Liver (tissue), 9 donors: ENCODE measurements around the gene RRM2. TPM values are rescaled to one million over a fixed set of nuclear protein-coding genes. Genes with fewer than 3 reads are reported as not detected.

Experiments
- DNase-seq: peaks from one replicate; pipeline ENCODE4 v3.0.0-alpha.2; 2017; ENCODE audit warnings: low spot score
- H3K27ac ChIP-seq, 2 donors: one replicate each; pipeline ENCODE4 v1.7.0; 2013; ENCODE audit warnings: inconsistent platforms in 2 of 2, low read length in 2 of 2, control low read depth in 1 of 2, low read depth in 1 of 2, mild to moderate bottlenecking in 1 of 2
- H3K27me3 ChIP-seq, 4 donors: one replicate each; pipeline versions ENCODE4 v1.6.1 to v1.7.0; 2013; ENCODE audit warnings: low read length in 3 of 4, inconsistent platforms in 1 of 4, mild to moderate bottlenecking in 1 of 4, moderate library complexity in 1 of 4; ENCODE audit not compliant: control insufficient read depth in 4 of 4, insufficient read depth in 4 of 4
- H3K36me3 ChIP-seq, 4 donors: one replicate each; pipeline versions ENCODE4 v1.6.1 to v1.7.0; 2013; ENCODE audit warnings: low read length in 3 of 4, mild to moderate bottlenecking in 3 of 4, low read depth in 1 of 4, moderate library complexity in 1 of 4; ENCODE audit not compliant: control insufficient read depth in 4 of 4, insufficient read depth in 3 of 4
- H3K4me1 ChIP-seq, 4 donors: one replicate each; pipeline versions ENCODE4 v1.6.1 to v1.7.0; 2013; ENCODE audit warnings: low read length in 3 of 4, mild to moderate bottlenecking in 3 of 4, moderate library complexity in 1 of 4; ENCODE audit not compliant: control insufficient read depth in 4 of 4, insufficient read depth in 4 of 4
- H3K4me3 ChIP-seq, 3 donors: one replicate each; pipeline versions ENCODE4 v1.6.1 to v1.7.0; 2013; ENCODE audit warnings: low read length in 3 of 3, control low read depth in 1 of 3, low read depth in 1 of 3, mild to moderate bottlenecking in 1 of 3
- H3K9ac ChIP-seq, 2 donors: one replicate each; pipeline ENCODE4 v1.7.0; 2013; ENCODE audit warnings: low read length in 2 of 2, mild to moderate bottlenecking in 2 of 2, moderate library complexity in 2 of 2, control low read depth in 1 of 2, low read depth in 1 of 2
- H3K9me3 ChIP-seq, 4 donors: one replicate each; pipeline versions ENCODE4 v1.6.1 to v1.7.0; 2013; ENCODE audit warnings: low read length in 3 of 4; ENCODE audit not compliant: control insufficient read depth in 4 of 4
- CTCF ChIP-seq: fragments of 150-350 bp; IDR thresholded peaks from 2 replicates; pipeline ENCODE4 v1.5.1; 2017; ENCODE audit warnings: improper control_type of control experiment, low read depth, low read length; ENCODE audit not compliant: missing input control
- EGR1 ChIP-seq, 2 donors: IDR thresholded peaks; 2 replicates each; pipeline ENCODE4 v1.6.1; 2016 to 2018; ENCODE audit warnings: antibody characterized with exemption in 2 of 2, low read depth in 2 of 2
- FOXA1 ChIP-seq: IDR thresholded peaks from 2 replicates; pipeline ENCODE4 v1.6.1; 2016; ENCODE audit warnings: antibody characterized with exemption
- FOXA2 ChIP-seq: IDR thresholded peaks from 2 replicates; pipeline ENCODE4 v1.6.1; 2016; ENCODE audit warnings: antibody characterized with exemption
- GABPA ChIP-seq, 2 donors: IDR thresholded peaks in 1 of 2; conservative IDR thresholded peaks in 1 of 2; 2 replicates each; pipeline ENCODE4 v1.6.1; 2016; ENCODE audit warnings: antibody characterized with exemption in 2 of 2, mild to moderate bottlenecking in 1 of 2, moderate library complexity in 1 of 2
- HNF4A ChIP-seq, 2 donors: conservative IDR thresholded peaks; 2 replicates each; pipeline ENCODE4 v1.6.1; 2016; ENCODE audit warnings: antibody characterized with exemption in 2 of 2, mild to moderate bottlenecking in 2 of 2
- HNF4G ChIP-seq: IDR thresholded peaks from 2 replicates; pipeline ENCODE4 v1.6.1; 2016; ENCODE audit warnings: antibody characterized with exemption
- JUND ChIP-seq, 2 donors: IDR thresholded peaks; 2 replicates each; pipeline ENCODE4 v1.6.1; 2016; ENCODE audit warnings: antibody characterized with exemption in 2 of 2
- NR2F2 ChIP-seq: IDR thresholded peaks from 2 replicates; pipeline ENCODE4 v1.6.1; 2016; ENCODE audit warnings: antibody characterized with exemption
- RAD21 ChIP-seq, 2 donors: IDR thresholded peaks; 2 replicates each; pipeline ENCODE4 v1.6.1; 2016; ENCODE audit warnings: antibody characterized with exemption in 2 of 2, mild to moderate bottlenecking in 2 of 2
- RXRA ChIP-seq, 2 donors: IDR thresholded peaks; 2 replicates each; pipeline ENCODE4 v1.6.1; 2017 to 2018; ENCODE audit warnings: antibody characterized with exemption in 2 of 2, mild to moderate bottlenecking in 1 of 2
- TAF1 ChIP-seq: conservative IDR thresholded peaks from 2 replicates; pipeline ENCODE4 v1.6.1; 2016; ENCODE audit warnings: antibody characterized with exemption, mild to moderate bottlenecking
- YY1 ChIP-seq: IDR thresholded peaks from 2 replicates; pipeline ENCODE4 v1.6.1; 2016; ENCODE audit warnings: antibody characterized with exemption, mild to moderate bottlenecking
- ZBTB33 ChIP-seq: IDR thresholded peaks from 2 replicates; pipeline ENCODE4 v1.6.1; 2016; ENCODE audit warnings: antibody characterized with exemption
- WGBS: extraction: QIAGEN DNeasy Blood & Tissue Kit; methylation state at CpG from one replicate; pipeline ENCODE4 v1.1.7; 2013; 5-methylcytosine and 5-hydroxymethylcytosine counted together
- polyA plus RNA-seq, 2 donors: library from polyadenylated mRNA; stranded (reverse) in 1 of 2; unstranded in 1 of 2; fragments of 200-250 nt in 1 of 2; fragments of >200 nt in 1 of 2; fragmentation: Nextera tagmentation in 1 of 2; extraction: Ambion mirVana in 1 of 2; gene quantifications; one replicate each; pipeline versions ENCODE4 v1.2.1 to v1.2.3, GENCODE V29; 2013 to 2015
- total RNA-seq, 2 donors: library from RNA; depleted of rRNA; stranded (reverse); fragments of >200 nt; gene quantifications; one replicate each; pipeline ENCODE4 v1.2.3, GENCODE V29; 2014
- TF ChIP-seq, protein P1 (sequence below): IDR thresholded peaks from 2 replicates; pipeline ENCODE4 v1.6.1; 2016; ENCODE audit warnings: antibody characterized with exemption, mild to moderate bottlenecking
- donor health status: healthy.
- donor health status: healthy.
- donor health status: healthy.
- donor health status: healthy.
- donor health status: healthy.

The RRM2 gene
- total and polyA plus RNA-seq, 4 donors, result 3.9 to 124 (median 18.5) TPM

GRCh38 chr2:10166676-10167292 is 44.2 kb downstream of the RRM2 start:
- no peak overlapping the region for H3K4me3 ChIP-seq
- H3K9ac ChIP-seq, result no peak overlapping the region
- H3K27ac ChIP-seq, result no peak overlapping the region
- DNase-seq, result no peak
- no peaks in the 10 kb centered on the region for H3K4me1 ChIP-seq
- TF ChIP-seq YY1 (no peak), FOXA1 (no peak), EGR1 (IDR thresholded peaks at IDR 0.05; ENCODE audit: low read depth in 2 of 2) (no peak), NR2F2 (no peak), ZBTB33 (no peak), JUND (IDR thresholded peaks at IDR 0.05) (no peak)
- H3K9me3 ChIP-seq, result no peaks in the 10 kb centered on the region
- WGBS, result 90% methylated on average over 18 of the region's 18 CpGs
- H3K36me3 ChIP-seq, result no peaks in the 10 kb centered on the region
- no peaks in the 10 kb centered on the region for H3K27me3 ChIP-seq

GRCh38 chr2:10167316-10167715 is 44.8 kb downstream of the RRM2 start:
- no peaks in the 10 kb centered on the region for H3K36me3 ChIP-seq
- H3K4me3 ChIP-seq, result no peak overlapping the region
- DNase-seq, result no peak
- TF ChIP-seq FOXA2 (no peak), NR2F2 (no peak), JUND (IDR thresholded peaks at IDR 0.05) (no peak), RAD21 (IDR thresholded peaks at IDR 0.05) (no peak), GABPA (IDR thresholded peaks at IDR 0.05 in 1 of 2, conservative IDR thresholded peaks at IDR 0.05 in 1 of 2) (no peak), TAF1 (no peak), ZBTB33 (no peak), EGR1 (IDR thresholded peaks at IDR 0.05; ENCODE audit: low read depth in 2 of 2) (no peak), CTCF (no peak), HNF4A (conservative IDR thresholded peaks at IDR 0.05) (no peak), HNF4G (no peak), YY1 (no peak), FOXA1 (no peak), RXRA (IDR thresholded peaks at IDR 0.05) (no peak)
- TF ChIP-seq, protein P1, sequence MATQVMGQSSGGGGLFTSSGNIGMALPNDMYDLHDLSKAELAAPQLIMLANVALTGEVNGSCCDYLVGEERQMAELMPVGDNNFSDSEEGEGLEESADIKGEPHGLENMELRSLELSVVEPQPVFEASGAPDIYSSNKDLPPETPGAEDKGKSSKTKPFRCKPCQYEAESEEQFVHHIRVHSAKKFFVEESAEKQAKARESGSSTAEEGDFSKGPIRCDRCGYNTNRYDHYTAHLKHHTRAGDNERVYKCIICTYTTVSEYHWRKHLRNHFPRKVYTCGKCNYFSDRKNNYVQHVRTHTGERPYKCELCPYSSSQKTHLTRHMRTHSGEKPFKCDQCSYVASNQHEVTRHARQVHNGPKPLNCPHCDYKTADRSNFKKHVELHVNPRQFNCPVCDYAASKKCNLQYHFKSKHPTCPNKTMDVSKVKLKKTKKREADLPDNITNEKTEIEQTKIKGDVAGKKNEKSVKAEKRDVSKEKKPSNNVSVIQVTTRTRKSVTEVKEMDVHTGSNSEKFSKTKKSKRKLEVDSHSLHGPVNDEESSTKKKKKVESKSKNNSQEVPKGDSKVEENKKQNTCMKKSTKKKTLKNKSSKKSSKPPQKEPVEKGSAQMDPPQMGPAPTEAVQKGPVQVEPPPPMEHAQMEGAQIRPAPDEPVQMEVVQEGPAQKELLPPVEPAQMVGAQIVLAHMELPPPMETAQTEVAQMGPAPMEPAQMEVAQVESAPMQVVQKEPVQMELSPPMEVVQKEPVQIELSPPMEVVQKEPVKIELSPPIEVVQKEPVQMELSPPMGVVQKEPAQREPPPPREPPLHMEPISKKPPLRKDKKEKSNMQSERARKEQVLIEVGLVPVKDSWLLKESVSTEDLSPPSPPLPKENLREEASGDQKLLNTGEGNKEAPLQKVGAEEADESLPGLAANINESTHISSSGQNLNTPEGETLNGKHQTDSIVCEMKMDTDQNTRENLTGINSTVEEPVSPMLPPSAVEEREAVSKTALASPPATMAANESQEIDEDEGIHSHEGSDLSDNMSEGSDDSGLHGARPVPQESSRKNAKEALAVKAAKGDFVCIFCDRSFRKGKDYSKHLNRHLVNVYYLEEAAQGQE, result no peak
- no peak overlapping the region for H3K27ac ChIP-seq
- no peaks in the 10 kb centered on the region for H3K9me3 ChIP-seq
- H3K27me3 ChIP-seq, result no peaks in the 10 kb centered on the region
- no peaks in the 10 kb centered on the region for H3K4me1 ChIP-seq
- no peak overlapping the region for H3K9ac ChIP-seq
- WGBS, result 94% methylated on average over 11 of the region's 11 CpGs
